Activated CD8-positive, alpha-beta T cell treated with anti-CD3 and anti-CD28 coated beads, Interleukin-2, amount 10 ng/mL, durations not matched to agents 7 days and 5 days (primary cell): ENCODE results near the gene TNPO2. TPM values are rescaled to one million over a fixed set of nuclear protein-coding genes. Genes with fewer than 3 reads are reported as not detected.

Experiments used
- total RNA-seq, 2 experiments: library from RNA; stranded (reverse); gene quantifications; one replicate each; pipeline ENCODE4 v1.2.3, GENCODE V29; 2021

TNPO2 gene
- total RNA-seq, 2 experiments from 2014 or later, result 84.3 to 93.1 TPM

Other genes with a start within 250 kb of the TNPO2 start
- gene ZNF709, start 239.1 kb downstream of the TNPO2 start, total RNA-seq, result 1 to 10 TPM; 1.7 to 3.1 TPM
- gene ZNF564, start 172.4 kb downstream of the TNPO2 start, total RNA-seq, result 10 to 100 TPM; 10.3 to 10.5 TPM
- 10 to 100 TPM; 16.2 to 16.5 TPM for gene ZNF490, start 113.1 kb downstream of the TNPO2 start, total RNA-seq
- 10 to 100 TPM; 26.6 to 29.4 TPM for gene ZNF791, start 113.0 kb downstream of the TNPO2 start, total RNA-seq
- 100 to 1,000 TPM in 1 of 2 experiments, 10 to 100 TPM in 1; 95.5 to 102 TPM for gene MAN2B1, start 57.2 kb downstream of the TNPO2 start, total RNA-seq
- 10 to 100 TPM; 16.4 to 19.4 TPM for gene WDR83, start 57.1 kb downstream of the TNPO2 start, total RNA-seq
- gene DHPS, start 42.1 kb downstream of the TNPO2 start, total RNA-seq, result 100 to 1,000 TPM; 109 to 121 TPM
- not detected for gene GNG14, start 35.9 kb downstream of the TNPO2 start, total RNA-seq
- 1 to 10 TPM; 6.0 to 6.1 TPM for gene FBXW9, start 27.3 kb downstream of the TNPO2 start, total RNA-seq
- 100 to 1,000 TPM; 206 to 228 TPM for gene TRIR, start 10.8 kb upstream of the TNPO2 start, total RNA-seq
- gene GET3, start 13.6 kb upstream of the TNPO2 start, total RNA-seq, result 10 to 100 TPM; 66.8 to 71.5 TPM
- not detected for gene BEST2, start 27.9 kb upstream of the TNPO2 start, total RNA-seq
- 10 to 100 TPM; 14.4 to 16.9 TPM for gene HOOK2, start 51.6 kb upstream of the TNPO2 start, total RNA-seq
- gene JUNB, start 67.6 kb upstream of the TNPO2 start, total RNA-seq, result 10 to 100 TPM; 90.4 to 92.9 TPM
- 100 to 1,000 TPM; 250 to 267 TPM for gene PRDX2, start 77.9 kb upstream of the TNPO2 start, total RNA-seq
- gene THSD8, start 78.1 kb upstream of the TNPO2 start, total RNA-seq, result 10 to 100 TPM; 17.7 to 30.9 TPM
- 10 to 100 TPM; 49.2 to 64.0 TPM for gene RNASEH2A, start 82.7 kb upstream of the TNPO2 start, total RNA-seq
- not detected for gene RTBDN, start 110.6 kb upstream of the TNPO2 start, total RNA-seq
- gene MAST1, start 114.6 kb upstream of the TNPO2 start, total RNA-seq, result 1 to 10 TPM in 1 of 2 experiments, under 1 TPM in 1; 0.89 to 1.3 TPM
- gene DNASE2, start 157.5 kb upstream of the TNPO2 start, total RNA-seq, result 10 to 100 TPM; 26.1 to 27.4 TPM
- under 1 TPM in 1 of 2 experiments, not detected in 1; 0.21 TPM for gene KLF1, start 163.3 kb upstream of the TNPO2 start, total RNA-seq
- gene GCDH, start 167.2 kb upstream of the TNPO2 start, total RNA-seq, result 10 to 100 TPM; 39.5 to 42.5 TPM
- gene SYCE2, start 195.4 kb upstream of the TNPO2 start, total RNA-seq, result 1 to 10 TPM; 3.4 to 3.9 TPM
- gene FARSA, start 209.8 kb upstream of the TNPO2 start, total RNA-seq, result 100 to 1,000 TPM in 1 of 2 experiments, 10 to 100 TPM in 1; 98.8 to 106 TPM
- 100 to 1,000 TPM; 875 to 886 TPM for gene CALR, start 214.7 kb upstream of the TNPO2 start, total RNA-seq
- gene RAD23A, start 221.9 kb upstream of the TNPO2 start, total RNA-seq, result 100 to 1,000 TPM; 138 to 140 TPM
- 10 to 100 TPM; 23.4 to 25.4 TPM for gene GADD45GIP1, start 233.3 kb upstream of the TNPO2 start, total RNA-seq
- gene DAND5, start 245.6 kb upstream of the TNPO2 start, total RNA-seq, result under 1 TPM; 0.21 to 0.34 TPM